Measurements from ENCODE around the gene ZDHHC18. TPM values are rescaled to one million over a fixed set of nuclear protein-coding genes. Genes with fewer than 3 reads are reported as not detected.
A peak's percentile ranks its signal among the peaks of the same experiment; 100 is the strongest.

ZDHHC18 gene
- total RNA-seq, 2 experiments from 2014 or later = 73.3 to 76.3 TPM

DNA sequence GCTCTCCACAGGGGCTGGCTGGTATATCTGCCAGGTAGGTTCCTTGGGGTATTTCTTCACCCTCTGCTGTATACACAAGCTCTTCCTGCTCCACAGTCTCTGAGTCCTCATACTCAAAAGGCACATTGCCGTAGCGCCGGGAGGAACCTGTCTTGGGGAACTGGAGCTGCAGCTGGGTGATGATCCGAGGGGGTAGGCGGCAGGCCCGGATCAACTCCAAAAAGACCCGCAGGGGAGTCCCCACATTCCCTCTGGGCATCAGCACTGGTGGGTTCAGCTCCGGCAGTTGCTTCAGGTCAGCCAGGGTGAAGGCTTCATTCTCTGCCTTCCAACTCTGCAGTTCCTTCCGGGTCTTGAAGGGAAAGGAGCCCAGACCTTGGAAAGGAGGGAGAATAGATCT, 70.9 kb downstream of the ZDHHC18 start:
- no peaks in the 10 kb centered on the region for H3K9me3 Mint-ChIP-seq
- CTCF ChIA-PET = no interaction called here
- H3K4me3 Mint-ChIP-seq = no peak overlapping the region
- peaks cover 34% of the 10 kb centered on the region for H3K36me3 Mint-ChIP-seq (ENCODE audit: low read depth)
- no peaks in the 10 kb centered on the region for H3K27me3 Mint-ChIP-seq
- no peak for DNase-seq
- H3K4me1 Mint-ChIP-seq = peaks cover 38% of the 10 kb centered on the region
- POLR2A ChIA-PET = interaction anchor here (4.3 kb wide), 1 partner anchor 9 kb away, joined by 97 read pairs; the partner anchor contains the start of gene GPN2
- H3K27ac Mint-ChIP-seq = no peak overlapping the region

GRCh38 chr1:26900001-26900814, 73.7 kb downstream of the ZDHHC18 start, which contains the start of gene GPATCH3:
TSS of gene GPATCH3 (minus strand) at chr1:26900467. CDS start at chr1:26900442, 25 bp downstream.
- Mint-ChIP-seq H3K9me3 (no peaks in the 10 kb centered on the region), H3K4me1 (peaks cover 39% of the 10 kb centered on the region), H3K27me3 (no peaks in the 10 kb centered on the region), H3K27ac (peak within 1 kb of the TSS; percentile 92), H3K4me3 (peak within 1 kb of the TSS; percentile 82), H3K36me3 (ENCODE audit: low read depth) (peaks cover 14% of the 10 kb centered on the region)
- POLR2A ChIA-PET = interaction anchor here (0.6 to 4.3 kb wide), 33 partner anchors 8 to 831 kb away, joined by 3 to 97 read pairs (median 4); partner anchors contain the start of genes GPN2, HMGN2, NR0B2 and NUDC
- CTCF ChIA-PET = interaction anchor here (1.0 to 2.4 kb wide), 12 partner anchors 9 to 730 kb away, joined by 3 to 12 read pairs (median 4); partner anchors contain the start of genes GPN2, NUDC, SLC9A1 and ZNF593
- DNase-seq = peak; percentile 90

DNA sequence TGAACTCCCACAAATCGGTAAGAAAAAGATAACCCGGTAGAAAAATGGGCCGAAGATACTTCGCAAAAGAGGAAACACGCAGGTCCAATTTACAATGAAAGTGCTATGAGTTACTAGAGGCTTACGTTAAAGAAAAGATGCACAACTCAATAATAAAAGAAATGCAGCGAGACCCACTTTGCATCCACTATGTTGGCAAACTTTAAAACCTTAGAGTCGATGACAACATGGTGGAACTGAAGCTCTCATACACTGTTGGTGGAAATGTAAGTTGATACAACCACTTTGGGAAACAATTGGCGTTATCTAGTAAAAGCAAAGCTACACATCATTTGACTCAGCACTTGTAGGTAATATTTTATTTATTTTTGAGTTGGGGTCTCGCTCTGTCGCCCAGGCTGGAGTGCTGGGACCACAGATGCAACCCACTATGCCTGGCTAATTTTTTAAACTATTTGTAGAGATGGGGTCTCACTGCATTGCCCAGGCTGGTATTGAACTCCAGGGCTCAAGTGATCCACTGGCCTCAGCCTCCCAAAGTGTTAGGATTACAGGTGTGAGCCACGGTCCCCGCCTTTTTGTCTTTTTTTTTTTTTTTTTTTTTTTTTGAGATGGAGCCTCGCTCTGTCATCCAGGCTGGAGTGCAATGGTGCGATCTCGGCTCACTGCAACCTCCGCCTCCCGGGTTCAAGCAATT, 74.5 kb downstream of the ZDHHC18 start:
- Mint-ChIP-seq H3K4me3 (peak overlapping the region; percentile 82), H3K9me3 (no peaks in the 10 kb centered on the region), H3K27me3 (no peaks in the 10 kb centered on the region), H3K4me1 (peaks cover 39% of the 10 kb centered on the region), H3K36me3 (ENCODE audit: low read depth) (peaks cover 11% of the 10 kb centered on the region), H3K27ac (peak overlapping the region; percentile 92)
- CTCF ChIA-PET = interaction anchor here (1.0 to 2.4 kb wide), 7 partner anchors 10 to 731 kb away, joined by 3 to 12 read pairs (median 4); partner anchors contain the start of genes GPN2, NUDC and ZNF593
- POLR2A ChIA-PET = interaction anchor here (0.6 to 4.3 kb wide), 26 partner anchors 8 to 830 kb away, joined by 3 to 97 read pairs (median 4); partner anchors contain the start of genes GPN2, HMGN2, NUDC and PIGV
- no peak for DNase-seq

Other genes starting within 250 kb of the ZDHHC18 start
- gene ARID1A, start 130.7 kb upstream of the ZDHHC18 start, total RNA-seq = 10 to 100 TPM; 88.9 to 90.0 TPM
- 10 to 100 TPM; 16.6 to 16.9 TPM for gene PIGV, start 38.7 kb upstream of the ZDHHC18 start, total RNA-seq
- gene SFN, start 36.5 kb downstream of the ZDHHC18 start, total RNA-seq = 1 to 10 TPM; 4.9 to 5.0 TPM
- gene GPN2, start 63.6 kb downstream of the ZDHHC18 start, total RNA-seq = 10 to 100 TPM; 29.4 to 31.4 TPM
- gene GPATCH3, start 73.8 kb downstream of the ZDHHC18 start, total RNA-seq = 10 to 100 TPM; 16.0 to 16.7 TPM
- gene NR0B2, start 87.3 kb downstream of the ZDHHC18 start, total RNA-seq = not detected
- 10 to 100 TPM; 55.5 to 56.1 TPM for gene NUDC, start 95.1 kb downstream of the ZDHHC18 start, total RNA-seq
- gene KDF1, start 133.8 kb downstream of the ZDHHC18 start, total RNA-seq = under 1 TPM in 1 of 2 experiments, not detected in 1; 0.13 TPM
- gene TRNP1, start 167.0 kb downstream of the ZDHHC18 start, total RNA-seq = not detected
- gene TENT5B, start 186.2 kb downstream of the ZDHHC18 start, total RNA-seq = not detected

All from activated CD4-positive, alpha-beta memory T cell treated with anti-CD3 and anti-CD28 coated beads, Interleukin-2, amount 10 ng/mL, durations not matched to agents 7 days and 5 days (primary cell).